ENCODE results near the gene COG4. TPM values are rescaled to one million over a fixed set of nuclear protein-coding genes. Genes with fewer than 3 reads are reported as not detected.

COG4 gene
- total RNA-seq, 2 donors from 2014 or later, result 62.7 to 71.4 TPM

GRCh38 chr16:70472786-70473433 is 50.4 kb downstream of the COG4 start:
- DNase-seq, result peak; percentile 54
- Histone ChIP-seq H3K27me3 (ENCODE audit: control insufficient read depth, insufficient read depth, low read length, poor library complexity, severe bottlenecking) (no peaks in the 10 kb centered on the region), H3K36me3 (ENCODE audit: control insufficient read depth, insufficient read depth, low read length) (no peaks in the 10 kb centered on the region), H3K4me1 (ENCODE audit: control insufficient read depth, insufficient read depth, low read length) (no peaks in the 10 kb centered on the region), H3K4me3 (ENCODE audit: low read length) (no peak overlapping the region), H3K9me3 (ENCODE audit: control insufficient read depth, low read length) (no peaks in the 10 kb centered on the region), H3K27ac (ENCODE audit: low read depth, low read length) (no peak overlapping the region), H3K9ac (ENCODE audit: extremely low read depth, low read length, poor library complexity, severe bottlenecking) (no peak overlapping the region)
- WGBS, 2 experiments (ENCODE audit: insufficient coverage in 1 of 2, insufficient read length in 1 of 2), result 90 to 93% methylated on average over 19 to 28 of the region's 28 CpGs
- Mint-ChIP-seq H3K27me3 (ENCODE audit: insufficient read depth) (no peaks in the 10 kb centered on the region), H3K36me3 (ENCODE audit: low read depth) (peaks cover 2% of the 10 kb centered on the region), H3K27ac (no peak overlapping the region), H3K4me3 (no peak overlapping the region), H3K9me3 (no peaks in the 10 kb centered on the region), H3K4me1 (peaks cover 3% of the 10 kb centered on the region)
- TF ChIP-seq CTCF (conservative IDR thresholded peaks at IDR 0.05), result no peak

DNA sequence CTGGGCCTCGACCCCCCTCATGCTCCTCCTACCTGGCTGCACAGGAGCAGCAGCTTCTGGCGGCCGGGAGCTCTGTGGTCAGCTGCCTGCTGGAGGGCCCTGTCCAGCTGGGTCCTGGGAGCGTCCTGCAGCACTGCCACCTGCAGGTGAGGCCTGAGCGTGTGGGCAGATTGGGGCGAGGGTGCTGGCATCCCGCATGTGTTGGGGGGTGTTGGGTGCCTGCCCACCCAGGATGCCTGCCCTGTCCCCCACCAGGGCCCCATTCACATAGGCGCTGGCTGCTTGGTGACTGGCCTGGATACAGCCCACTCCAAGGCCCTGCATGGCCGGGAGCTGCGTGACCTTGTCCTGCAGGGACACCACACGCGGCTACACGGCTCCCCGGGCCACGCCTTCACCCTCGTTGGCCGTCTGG is 52.4 kb downstream of the COG4 start:
- Histone ChIP-seq H3K36me3 (ENCODE audit: control insufficient read depth, insufficient read depth, low read length) (no peaks in the 10 kb centered on the region), H3K4me3 (ENCODE audit: low read length) (no peak overlapping the region), H3K4me1 (ENCODE audit: control insufficient read depth, insufficient read depth, low read length) (no peaks in the 10 kb centered on the region), H3K27me3 (ENCODE audit: control insufficient read depth, insufficient read depth, low read length, poor library complexity, severe bottlenecking) (no peaks in the 10 kb centered on the region), H3K9me3 (ENCODE audit: control insufficient read depth, low read length) (no peaks in the 10 kb centered on the region), H3K27ac (ENCODE audit: low read depth, low read length) (no peak overlapping the region), H3K9ac (ENCODE audit: extremely low read depth, low read length, poor library complexity, severe bottlenecking) (no peak overlapping the region)
- H3K4me1 Mint-ChIP-seq, result peaks cover 3% of the 10 kb centered on the region
- H3K36me3 Mint-ChIP-seq (ENCODE audit: low read depth), result no peaks in the 10 kb centered on the region
- 72 to 92% methylated on average over 9 to 17 of the region's 17 CpGs for WGBS, 2 experiments (ENCODE audit: insufficient coverage in 1 of 2, insufficient read length in 1 of 2)
- peak overlapping the region; percentile 85 for H3K27ac Mint-ChIP-seq
- H3K4me3 Mint-ChIP-seq, result no peak overlapping the region
- no peaks in the 10 kb centered on the region for H3K9me3 Mint-ChIP-seq
- no peaks in the 10 kb centered on the region for H3K27me3 Mint-ChIP-seq (ENCODE audit: insufficient read depth)
- DNase-seq, result peak; percentile 87
- TF ChIP-seq CTCF (conservative IDR thresholded peaks at IDR 0.05), result peak; percentile 80

- TF ChIP-seq CTCF (conservative IDR thresholded peaks at IDR 0.05), result no peak
- Mint-ChIP-seq H3K27me3 (ENCODE audit: insufficient read depth) (no peaks in the 10 kb centered on the region), H3K4me1 (peaks cover 3% of the 10 kb centered on the region), H3K4me3 (no peak overlapping the region), H3K9me3 (no peaks in the 10 kb centered on the region), H3K36me3 (ENCODE audit: low read depth) (no peaks in the 10 kb centered on the region), H3K27ac (peak overlapping the region; percentile 85)
- no peak overlapping the region for H3K27ac ChIP-seq (ENCODE audit: low read depth, low read length)
- H3K4me3 ChIP-seq (ENCODE audit: low read length), result no peak overlapping the region
- H3K27me3 ChIP-seq (ENCODE audit: control insufficient read depth, insufficient read depth, low read length, poor library complexity, severe bottlenecking), result no peaks in the 10 kb centered on the region
- no peaks in the 10 kb centered on the region for H3K9me3 ChIP-seq (ENCODE audit: control insufficient read depth, low read length)
- 88 to 93% methylated on average over 5 to 10 of the region's 10 CpGs for WGBS, 2 experiments (ENCODE audit: insufficient coverage in 1 of 2, insufficient read length in 1 of 2)
- H3K4me1 ChIP-seq (ENCODE audit: control insufficient read depth, insufficient read depth, low read length), result no peaks in the 10 kb centered on the region
- H3K9ac ChIP-seq (ENCODE audit: extremely low read depth, low read length, poor library complexity, severe bottlenecking), result no peak overlapping the region
- DNase-seq, result no peak
- H3K36me3 ChIP-seq (ENCODE audit: control insufficient read depth, insufficient read depth, low read length), result no peaks in the 10 kb centered on the region
These were observed 53.0 kb downstream of the COG4 start for GRCh38 chr16:70470141-70470926.
